NB4 (cell line): ENCODE results near the gene PIP5K1A.
A peak's percentile ranks its signal among the peaks of the same experiment; 100 is the strongest.

ENCODE experiments used
- MYC ChIP-seq: IDR thresholded peaks from 2 replicates; pipeline ENCODE4 v1.6.1; 2011; ENCODE audit warnings: low read depth, low read length
- POLR2A ChIP-seq: IDR thresholded peaks from 2 replicates; pipeline ENCODE4 v1.6.1; 2011; ENCODE audit warnings: mild to moderate bottlenecking; ENCODE audit not compliant: insufficient read length; ENCODE audit errors: extremely low read depth
- TF ChIP-seq, protein P1 (sequence below): IDR thresholded peaks from one replicate; pipeline ENCODE4 v1.5.1; 2012; ENCODE audit warnings: low read depth, low read length

DNA sequence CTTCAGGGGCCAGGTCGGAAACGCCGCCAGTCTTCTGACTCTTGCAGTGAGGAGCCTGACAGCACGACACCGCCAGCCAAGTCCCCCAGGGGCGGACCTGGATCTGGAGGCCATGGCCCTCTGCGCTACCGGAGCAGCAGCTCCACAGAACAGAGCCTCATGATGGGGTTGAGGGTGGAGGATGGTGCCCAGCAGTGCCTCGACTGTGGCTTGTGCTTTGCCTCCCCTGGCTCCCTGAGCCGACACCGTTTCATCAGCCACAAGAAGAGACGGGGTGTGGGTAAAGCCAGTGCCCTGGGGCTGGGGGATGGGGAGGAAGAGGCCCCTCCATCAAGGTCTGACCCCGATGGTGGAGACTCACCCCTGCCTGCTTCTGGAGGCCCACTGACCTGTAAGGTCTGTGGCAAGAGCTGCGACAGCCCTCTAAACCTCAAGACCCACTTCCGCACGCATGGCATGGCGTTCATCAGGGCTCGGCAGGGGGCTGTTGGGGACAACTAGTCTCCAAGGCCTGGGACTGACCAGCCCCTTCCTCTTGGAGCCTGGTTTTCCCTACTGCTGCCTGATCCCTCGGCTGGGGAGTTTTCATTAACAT, 92.5 kb downstream of the PIP5K1A start:
- TF ChIP-seq, protein P1, sequence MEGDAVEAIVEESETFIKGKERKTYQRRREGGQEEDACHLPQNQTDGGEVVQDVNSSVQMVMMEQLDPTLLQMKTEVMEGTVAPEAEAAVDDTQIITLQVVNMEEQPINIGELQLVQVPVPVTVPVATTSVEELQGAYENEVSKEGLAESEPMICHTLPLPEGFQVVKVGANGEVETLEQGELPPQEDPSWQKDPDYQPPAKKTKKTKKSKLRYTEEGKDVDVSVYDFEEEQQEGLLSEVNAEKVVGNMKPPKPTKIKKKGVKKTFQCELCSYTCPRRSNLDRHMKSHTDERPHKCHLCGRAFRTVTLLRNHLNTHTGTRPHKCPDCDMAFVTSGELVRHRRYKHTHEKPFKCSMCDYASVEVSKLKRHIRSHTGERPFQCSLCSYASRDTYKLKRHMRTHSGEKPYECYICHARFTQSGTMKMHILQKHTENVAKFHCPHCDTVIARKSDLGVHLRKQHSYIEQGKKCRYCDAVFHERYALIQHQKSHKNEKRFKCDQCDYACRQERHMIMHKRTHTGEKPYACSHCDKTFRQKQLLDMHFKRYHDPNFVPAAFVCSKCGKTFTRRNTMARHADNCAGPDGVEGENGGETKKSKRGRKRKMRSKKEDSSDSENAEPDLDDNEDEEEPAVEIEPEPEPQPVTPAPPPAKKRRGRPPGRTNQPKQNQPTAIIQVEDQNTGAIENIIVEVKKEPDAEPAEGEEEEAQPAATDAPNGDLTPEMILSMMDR = no peak
- TF ChIP-seq POLR2A (no peak), MYC (peak; percentile 83)
